Transverse colon (tissue), 4 donors: ENCODE data around the gene NDUFB3.
"Not testable (repeated sequence)": the region's sequence is repeated elsewhere in the genome, so short reads cannot be mapped to it uniquely, and the experiment has no call there.

Experiments used
- POLR2A ChIP-seq: fragments of 450-650 bp; IDR thresholded peaks from one replicate; pipeline ENCODE4 v1.6.1; 2016; ENCODE audit warnings: antibody characterized with exemption, mild to moderate bottlenecking, moderate library complexity
- POLR2AphosphoS5 ChIP-seq, 3 donors: sonication (generic); formaldehyde crosslinking; IDR thresholded peaks; one replicate each; pipeline ENCODE4 v1.6.1; 2016; ENCODE audit warnings: antibody characterized with exemption in 3 of 3
- TF ChIP-seq, protein P1 (sequence below), 5 experiments: fragments of 200-600 bp in 3 of 5; fragments of 450-650 bp in 2 of 5; sonication (generic) in 3 of 5; IDR thresholded peaks; 1 replicate in 2 of 5; 2 replicates in 3 of 5; pipeline ENCODE4 v1.5.1; 2016 to 2017; ENCODE audit warnings: antibody characterized with exemption in 5 of 5, inconsistent platforms in 3 of 5, mild to moderate bottlenecking in 2 of 5, moderate library complexity in 1 of 5

DNA sequence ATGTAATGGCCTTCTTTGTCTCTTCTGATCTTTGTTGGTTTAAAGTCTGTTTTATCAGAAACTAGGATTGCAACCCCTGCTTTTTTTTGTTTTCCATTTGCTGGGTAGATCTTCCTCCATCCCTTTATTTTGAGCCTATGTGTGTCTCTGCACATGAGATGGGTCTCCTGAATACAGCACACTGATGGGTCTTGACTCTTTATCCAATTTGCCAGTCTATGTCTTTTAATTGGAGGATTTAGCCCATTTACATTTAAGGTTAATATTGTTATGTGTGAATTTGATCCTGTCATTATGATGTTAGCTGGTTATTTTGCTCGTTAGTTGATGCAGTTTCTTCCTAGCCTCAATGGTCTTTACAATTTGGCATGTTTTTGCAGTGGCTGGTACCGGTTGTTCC lies 37.4 kb upstream of the NDUFB3 start:
- TF ChIP-seq POLR2AphosphoS5 (IDR thresholded peaks at IDR 0.05); POLR2A: not testable (repeated sequence)
- TF ChIP-seq, protein P1, sequence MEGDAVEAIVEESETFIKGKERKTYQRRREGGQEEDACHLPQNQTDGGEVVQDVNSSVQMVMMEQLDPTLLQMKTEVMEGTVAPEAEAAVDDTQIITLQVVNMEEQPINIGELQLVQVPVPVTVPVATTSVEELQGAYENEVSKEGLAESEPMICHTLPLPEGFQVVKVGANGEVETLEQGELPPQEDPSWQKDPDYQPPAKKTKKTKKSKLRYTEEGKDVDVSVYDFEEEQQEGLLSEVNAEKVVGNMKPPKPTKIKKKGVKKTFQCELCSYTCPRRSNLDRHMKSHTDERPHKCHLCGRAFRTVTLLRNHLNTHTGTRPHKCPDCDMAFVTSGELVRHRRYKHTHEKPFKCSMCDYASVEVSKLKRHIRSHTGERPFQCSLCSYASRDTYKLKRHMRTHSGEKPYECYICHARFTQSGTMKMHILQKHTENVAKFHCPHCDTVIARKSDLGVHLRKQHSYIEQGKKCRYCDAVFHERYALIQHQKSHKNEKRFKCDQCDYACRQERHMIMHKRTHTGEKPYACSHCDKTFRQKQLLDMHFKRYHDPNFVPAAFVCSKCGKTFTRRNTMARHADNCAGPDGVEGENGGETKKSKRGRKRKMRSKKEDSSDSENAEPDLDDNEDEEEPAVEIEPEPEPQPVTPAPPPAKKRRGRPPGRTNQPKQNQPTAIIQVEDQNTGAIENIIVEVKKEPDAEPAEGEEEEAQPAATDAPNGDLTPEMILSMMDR (IDR thresholded peaks at IDR 0.05): not testable (repeated sequence)
